ENCODE results near the gene SCNN1A.

DNA sequence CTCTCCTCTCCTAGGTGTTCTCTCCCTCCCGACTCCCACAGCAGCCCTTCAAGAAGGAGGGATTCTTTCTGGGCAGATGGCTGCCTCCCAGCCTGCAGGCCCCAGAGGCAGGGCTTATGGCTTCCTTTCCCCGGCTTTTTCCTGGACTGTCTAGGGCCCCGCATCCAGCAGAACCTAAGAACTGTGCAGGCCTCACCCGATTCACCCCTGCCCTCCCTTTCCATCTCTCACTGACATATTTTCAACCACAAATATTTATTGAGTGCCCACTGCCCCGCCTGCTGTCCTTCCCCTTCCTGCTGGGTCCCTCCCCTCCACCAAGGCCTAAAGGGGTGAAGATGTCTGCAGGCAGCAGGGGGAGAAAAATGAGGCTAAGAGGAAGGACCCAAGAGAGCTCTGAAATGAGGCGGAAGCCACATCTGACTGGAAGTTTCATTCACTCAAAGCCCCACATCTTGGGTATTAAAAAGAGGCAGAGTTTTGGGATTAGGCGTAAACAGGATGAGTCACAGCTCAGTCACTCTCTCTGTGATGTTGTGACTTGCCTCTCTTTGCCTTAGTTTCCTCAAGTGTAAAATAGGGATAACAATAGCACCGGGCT, 2.9 kb downstream of the SCNN1A start:
- TF ChIP-seq, protein P1, sequence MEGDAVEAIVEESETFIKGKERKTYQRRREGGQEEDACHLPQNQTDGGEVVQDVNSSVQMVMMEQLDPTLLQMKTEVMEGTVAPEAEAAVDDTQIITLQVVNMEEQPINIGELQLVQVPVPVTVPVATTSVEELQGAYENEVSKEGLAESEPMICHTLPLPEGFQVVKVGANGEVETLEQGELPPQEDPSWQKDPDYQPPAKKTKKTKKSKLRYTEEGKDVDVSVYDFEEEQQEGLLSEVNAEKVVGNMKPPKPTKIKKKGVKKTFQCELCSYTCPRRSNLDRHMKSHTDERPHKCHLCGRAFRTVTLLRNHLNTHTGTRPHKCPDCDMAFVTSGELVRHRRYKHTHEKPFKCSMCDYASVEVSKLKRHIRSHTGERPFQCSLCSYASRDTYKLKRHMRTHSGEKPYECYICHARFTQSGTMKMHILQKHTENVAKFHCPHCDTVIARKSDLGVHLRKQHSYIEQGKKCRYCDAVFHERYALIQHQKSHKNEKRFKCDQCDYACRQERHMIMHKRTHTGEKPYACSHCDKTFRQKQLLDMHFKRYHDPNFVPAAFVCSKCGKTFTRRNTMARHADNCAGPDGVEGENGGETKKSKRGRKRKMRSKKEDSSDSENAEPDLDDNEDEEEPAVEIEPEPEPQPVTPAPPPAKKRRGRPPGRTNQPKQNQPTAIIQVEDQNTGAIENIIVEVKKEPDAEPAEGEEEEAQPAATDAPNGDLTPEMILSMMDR (conservative IDR thresholded peaks at IDR 0.05; ENCODE audit: low read depth, low read length), result no peak
- TF ChIP-seq EZH2 (IDR thresholded peaks at IDR 0.05; ENCODE audit: low read length, unreplicated experiment) (no peak), EZH2phosphoT487 (IDR thresholded peaks at IDR 0.05; ENCODE audit: borderline replicate concordance, low read length) (no peak)

Measured in PC-3 (cell line).